GM19455 (cell line): ENCODE results near the gene PTCD2.

Experiments
- ATAC-seq: cut with Tn5 transposase; IDR thresholded peaks from one replicate; pipeline ENCODE4 v1.9.1; 2021; ENCODE audit not compliant: unreplicated experiment

The PTCD2 gene

DNA sequence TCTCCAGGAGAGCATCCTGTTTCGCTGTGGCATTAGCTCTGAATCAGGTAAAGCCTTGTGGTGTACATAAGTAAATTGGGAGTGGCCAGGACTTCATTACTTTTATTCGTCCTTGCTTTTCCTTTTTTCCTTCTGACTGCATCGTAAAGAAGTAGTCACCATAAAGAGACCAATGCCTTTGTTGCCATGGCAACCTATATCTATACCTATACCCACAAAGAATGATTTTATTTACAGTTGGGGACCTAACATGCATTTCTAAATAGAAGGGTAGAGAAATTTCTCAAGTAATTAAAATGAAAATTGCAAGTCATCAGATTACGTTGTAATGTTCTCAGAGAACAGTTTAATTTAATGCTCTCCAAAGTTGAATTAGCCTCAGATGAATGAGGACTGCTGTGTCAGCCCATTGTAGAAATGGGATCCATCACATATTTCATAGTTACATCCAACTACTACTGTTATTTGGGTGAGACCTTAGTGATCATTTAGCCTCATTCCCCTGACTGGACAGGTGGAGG lies 18.6 kb downstream of the PTCD2 start:
- no peak for ATAC-seq

GRCh38 chr5:72346398-72346797 lies 26.2 kb downstream of the PTCD2 start:
- ATAC-seq = no peak

DNA sequence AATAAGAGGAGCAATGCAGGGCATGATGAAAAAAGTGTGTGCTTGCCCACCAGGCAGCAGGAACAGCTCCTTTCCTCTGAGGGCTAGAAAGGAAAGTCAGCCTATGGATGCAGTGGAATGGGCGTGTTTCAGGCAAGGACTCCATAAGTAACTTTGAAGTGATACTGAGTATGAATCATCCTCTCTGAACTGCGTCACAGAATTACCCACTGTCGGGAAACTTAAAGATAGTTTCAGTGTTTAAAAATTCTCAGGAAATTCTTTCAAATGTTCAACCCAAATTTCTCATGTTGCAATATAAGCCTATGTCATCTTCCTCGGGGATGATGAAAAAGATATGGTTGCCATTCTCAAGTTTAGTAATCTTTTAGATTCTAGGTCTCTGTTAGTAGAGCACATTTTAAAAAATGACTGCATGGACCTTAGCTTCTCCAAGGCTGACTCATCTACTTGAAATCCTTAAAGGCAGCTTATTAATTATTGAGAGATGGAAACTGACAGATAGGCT lies 27.7 kb downstream of the PTCD2 start:
- no peak for ATAC-seq

GRCh38 chr5:72351376-72351775 lies 31.2 kb downstream of the PTCD2 start:
- ATAC-seq = no peak

DNA sequence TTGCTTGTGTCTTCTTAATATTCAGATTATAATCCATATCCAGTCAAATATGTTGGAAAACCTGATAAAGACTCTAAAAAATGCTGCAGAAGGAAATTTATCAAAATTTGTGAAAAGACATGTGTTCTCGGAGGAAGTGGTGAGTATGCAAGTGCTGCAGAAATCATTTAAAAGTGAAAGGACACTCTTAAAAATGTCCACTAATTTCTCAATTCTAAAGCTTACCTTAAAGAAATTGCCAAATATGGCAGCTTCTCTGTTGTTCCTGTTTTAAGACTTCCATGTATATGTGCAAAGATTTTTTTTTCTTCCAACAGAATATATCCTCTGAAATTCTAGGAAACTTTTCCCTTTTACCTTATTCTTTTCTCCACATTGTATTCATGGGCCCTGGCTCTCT lies 32.4 kb downstream of the PTCD2 start:
- ATAC-seq = no peak

DNA sequence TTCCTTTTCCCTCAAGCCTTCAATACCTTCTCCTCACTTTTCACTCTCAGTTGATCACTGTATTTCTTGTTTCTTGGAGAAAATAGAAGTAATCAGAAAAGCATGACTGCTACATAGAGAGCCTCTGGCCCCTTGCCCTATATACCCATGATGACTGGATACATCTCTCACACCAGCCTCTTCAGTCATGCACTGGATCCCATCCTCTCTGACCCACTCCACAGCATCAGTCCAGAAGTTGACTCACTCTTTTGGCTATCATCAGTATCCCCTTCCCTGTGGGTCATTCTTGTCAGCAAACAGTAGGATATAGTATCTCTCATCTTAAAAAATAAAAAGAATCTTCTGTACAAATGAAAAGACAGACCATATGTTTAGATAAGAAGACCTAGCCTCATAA lies 32.9 kb downstream of the PTCD2 start:
- ATAC-seq = no peak

GRCh38 chr5:72355706-72356299 lies 35.6 kb downstream of the PTCD2 start:
- ATAC-seq = no peak

- ATAC-seq = no peak
Measured at GRCh38 chr5:72356361-72356760, 36.2 kb downstream of the PTCD2 start.

- no peak for ATAC-seq
Measured at GRCh38 chr5:72358925-72359324, 38.8 kb downstream of the PTCD2 start.

- ATAC-seq = no peak
Measured at GRCh38 chr5:72359886-72360285, 39.7 kb downstream of the PTCD2 start.

- no peak for ATAC-seq
Measured at GRCh38 chr5:72363166-72363802, 43.1 kb downstream of the PTCD2 start.

DNA sequence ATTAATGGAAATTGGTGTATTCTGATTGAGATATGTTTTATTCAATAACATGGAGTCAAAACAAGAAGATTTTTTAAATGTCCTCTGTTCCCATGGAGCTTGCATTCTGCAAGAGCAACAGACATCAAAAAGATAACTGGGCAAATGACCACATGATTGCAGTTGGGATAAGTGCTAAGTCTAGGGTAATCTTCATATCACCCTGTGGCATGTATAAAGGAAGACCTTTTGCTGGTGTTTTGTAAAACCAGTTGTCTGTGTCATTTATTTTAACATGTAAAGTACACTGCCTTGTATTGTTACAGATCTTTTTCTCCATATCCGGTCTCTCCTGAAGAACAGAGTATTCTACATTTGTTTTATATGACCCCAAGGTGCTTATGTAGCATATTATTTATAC lies 44.0 kb downstream of the PTCD2 start:
- ATAC-seq = no peak

DNA sequence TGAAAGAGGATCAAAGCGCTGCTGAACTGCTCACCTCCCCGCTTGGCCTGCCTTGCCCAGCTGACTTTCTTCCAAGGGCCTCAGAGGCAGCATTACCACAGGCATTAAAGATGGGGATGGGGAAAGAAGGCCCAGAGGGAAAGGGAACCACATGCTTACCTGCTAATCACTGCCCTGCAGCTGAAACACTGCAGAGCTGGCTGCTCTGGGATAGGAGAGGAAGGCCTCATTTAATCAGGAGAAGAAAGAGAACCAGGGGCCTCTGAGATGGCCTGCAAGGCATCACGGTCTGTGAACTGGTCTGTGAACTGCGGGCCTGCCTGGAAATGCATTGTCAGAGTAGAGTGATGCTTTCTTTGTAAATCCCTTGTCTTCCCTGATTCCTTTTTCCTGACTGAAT lies 44.8 kb downstream of the PTCD2 start:
- no peak for ATAC-seq

DNA sequence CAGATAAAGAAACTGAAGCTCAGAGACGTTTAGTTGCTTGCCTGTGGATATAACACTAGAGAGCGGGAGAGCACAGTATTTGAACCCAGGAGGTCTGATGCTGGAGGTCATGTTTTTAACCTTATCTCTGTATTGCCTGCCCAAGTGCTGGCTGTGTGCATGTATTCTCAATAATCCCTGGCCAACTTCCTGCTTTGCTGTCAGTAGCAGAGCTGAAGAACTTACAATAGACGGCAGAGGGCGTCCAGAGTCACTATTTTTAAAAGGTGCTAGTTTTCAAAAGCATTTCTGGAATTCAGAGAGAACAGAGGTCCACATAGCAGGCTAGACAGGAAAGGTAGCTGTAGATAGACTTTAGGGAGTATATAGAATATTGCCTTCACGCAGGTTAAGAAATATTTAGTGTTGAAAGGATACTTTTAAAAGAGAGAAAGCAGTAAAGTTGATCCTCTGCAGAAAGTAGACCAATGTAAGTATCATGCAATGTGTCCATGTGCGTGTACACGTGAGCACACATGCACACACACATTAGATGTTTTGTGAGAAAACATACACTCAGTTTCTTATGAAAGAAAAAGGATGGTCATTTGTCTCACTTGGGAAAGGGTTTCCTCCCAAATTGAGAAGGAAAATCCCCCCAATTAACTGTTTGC lies 46.3 kb downstream of the PTCD2 start:
- ATAC-seq = peak; percentile 80

- ATAC-seq = no peak
Measured at GRCh38 chr5:72368271-72368670, 48.1 kb downstream of the PTCD2 start.

DNA sequence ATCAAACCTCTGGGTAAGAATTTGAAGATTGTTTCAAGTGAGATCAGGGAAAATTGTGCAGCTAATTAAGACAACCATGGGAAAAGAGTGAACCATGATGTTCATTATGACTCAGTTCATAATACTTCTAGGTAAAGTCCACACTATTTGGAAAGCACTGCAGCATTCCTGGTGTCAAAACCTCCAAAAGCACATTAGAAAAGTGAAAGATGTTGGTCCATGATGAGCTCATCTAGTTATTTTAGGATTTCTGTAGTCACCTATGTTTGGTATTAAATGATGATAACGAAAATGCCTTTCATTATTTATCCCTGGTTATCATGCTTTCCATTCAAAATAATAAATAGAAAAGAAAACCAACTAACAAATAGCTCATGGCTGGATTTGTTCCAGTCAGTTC lies 49.1 kb downstream of the PTCD2 start:
- no peak for ATAC-seq

GRCh38 chr5:72369711-72370110 lies 49.5 kb downstream of the PTCD2 start:
- no peak for ATAC-seq

- ATAC-seq = no peak
Measured at GRCh38 chr5:72372331-72372730, 52.2 kb downstream of the PTCD2 start.

GRCh38 chr5:72372923-72373322 lies 52.8 kb downstream of the PTCD2 start:
- no peak for ATAC-seq

GRCh38 chr5:72374844-72375243 lies 54.7 kb downstream of the PTCD2 start:
- no peak for ATAC-seq

DNA sequence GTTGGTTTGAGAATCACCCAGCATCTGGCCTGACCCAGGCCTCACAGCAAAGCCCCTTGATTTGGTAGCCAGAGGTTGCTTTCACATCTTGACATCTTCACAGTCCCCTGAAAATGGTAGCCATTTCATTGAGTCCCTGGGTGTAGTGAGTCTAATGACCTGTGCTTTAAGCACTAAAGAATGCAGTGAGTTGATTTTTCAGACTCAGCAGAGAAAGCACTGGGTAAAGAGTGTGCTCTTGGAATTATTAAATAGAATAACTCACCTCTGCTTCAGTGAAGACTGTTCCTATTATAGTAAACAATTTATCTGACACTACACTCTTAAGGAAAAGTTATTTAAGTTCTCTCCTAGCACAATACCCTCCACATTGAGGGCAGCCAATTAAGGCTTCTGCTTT lies 56.2 kb downstream of the PTCD2 start:
- ATAC-seq = no peak
